Keratinocyte (primary cell): Measurements from ENCODE around the gene CHMP4B. TPM values are rescaled to one million over a fixed set of nuclear protein-coding genes. Genes with fewer than 3 reads are reported as not detected.

Source experiments
- DNase-seq: peaks from one replicate; pipeline ENCODE4 v3.0.0-alpha.2; 2011; ENCODE audit warnings: low read depth, missing footprints, low spot score
- FAIRE-seq: peaks from 2 replicates; lab custom pipeline; 2011; peaks lifted over from hg19 to GRCh38; lab: Jason Lieb, UNC
- H2AFZ ChIP-seq: 2 replicates; pipeline ENCODE4 v1.6.0; 2012; ENCODE audit warnings: low read length, control low read depth, inconsistent platforms; ENCODE audit not compliant: control insufficient read depth
- H3K27ac ChIP-seq: 2 replicates; pipeline ENCODE4 v1.5.1; 2011; ENCODE audit warnings: low read length; ENCODE audit not compliant: control insufficient read depth, insufficient read depth
- H3K27me3 ChIP-seq: 3 replicates; pipeline ENCODE4 v1.6.0; 2011; ENCODE audit warnings: low read length; ENCODE audit not compliant: control insufficient read depth, insufficient read depth; ENCODE audit errors: extremely low read depth
- H3K36me3 ChIP-seq, 2 experiments: 2 replicates in 1 of 2; 3 replicates in 1 of 2; pipeline ENCODE4 v1.5.1; 2011; ENCODE audit warnings: low read length in 2 of 2, mild to moderate bottlenecking in 1 of 2; ENCODE audit not compliant: control insufficient read depth in 2 of 2, insufficient read depth in 2 of 2; ENCODE audit errors: extremely low read depth in 1 of 2
- H3K4me1 ChIP-seq: 3 replicates; pipeline ENCODE4 v1.5.1; 2011; ENCODE audit warnings: low read length; ENCODE audit not compliant: control insufficient read depth, insufficient read depth; ENCODE audit errors: extremely low read depth
- H3K4me2 ChIP-seq: 3 replicates; pipeline ENCODE4 v1.6.0; 2011; ENCODE audit warnings: low read depth, low read length; ENCODE audit not compliant: control insufficient read depth, insufficient read depth; ENCODE audit errors: extremely low read depth
- H3K4me3 ChIP-seq, 3 experiments: fragments of 200-600 bp in 1 of 3; sonication (generic) in 1 of 3; 2 replicates in 2 of 3; 3 replicates in 1 of 3; pipeline ENCODE4 v1.5.1; 2011 to 2016; ENCODE audit warnings: low read length in 3 of 3, mild to moderate bottlenecking in 3 of 3, control low read depth in 2 of 3, inconsistent platforms in 1 of 3, low read depth in 1 of 3, mixed read lengths in 1 of 3, mixed run types in 1 of 3, moderate library complexity in 1 of 3; ENCODE audit not compliant: control insufficient read depth in 2 of 3, insufficient read depth in 2 of 3; ENCODE audit errors: extremely low read depth in 1 of 3
- H3K79me2 ChIP-seq: 2 replicates; pipeline ENCODE4 v1.6.0; 2012; ENCODE audit warnings: low read length; ENCODE audit not compliant: control insufficient read depth, insufficient read depth
- H3K9ac ChIP-seq: 3 replicates; pipeline ENCODE4 v1.6.0; 2011; ENCODE audit warnings: low read length; ENCODE audit not compliant: control insufficient read depth, insufficient read depth; ENCODE audit errors: extremely low read depth
- H3K9me1 ChIP-seq: 3 replicates; pipeline ENCODE4 v1.6.0; 2011; ENCODE audit warnings: low read length; ENCODE audit not compliant: control insufficient read depth, insufficient read depth; ENCODE audit errors: extremely low read depth
- H3K9me3 ChIP-seq: 2 replicates; pipeline ENCODE4 v1.5.1; 2012; ENCODE audit warnings: low read depth, low read length; ENCODE audit not compliant: control insufficient read depth
- H4K20me1 ChIP-seq: 3 replicates; pipeline ENCODE4 v1.6.0; 2011; ENCODE audit warnings: low read length; ENCODE audit not compliant: control insufficient read depth, insufficient read depth; ENCODE audit errors: extremely low read depth
- EZH2 ChIP-seq: IDR thresholded peaks from one replicate; pipeline ENCODE4 v1.6.1; 2012; ENCODE audit warnings: inconsistent platforms, mild to moderate bottlenecking, low read length, moderate library complexity
- dilution Hi-C: fragments of 300-500 bp; cut with MboI; formaldehyde crosslinking; loops from one replicate; pipeline ENCODE4 v1.7.0; 2020; ENCODE audit warnings: low sequenced_read_pairs; ENCODE audit not compliant: extremely low pct_ligation_motif_present
- polyA plus RNA-seq, 5 experiments: library from polyadenylated mRNA; depleted of rRNA in 3 of 5; stranded (reverse) in 3 of 5; stranded (forward) in 1 of 5; unstranded in 1 of 5; fragments of >200 nt; gene quantifications; 1 replicate in 1 of 5; 2 replicates in 3 of 5; 3 replicates in 1 of 5; pipeline versions ENCODE4 v1.2.1 to v1.2.3, GENCODE V29; 2011 to 2012; ENCODE audit warnings: missing spikeins in 2 of 5, low read depth in 1 of 5, low replicate concordance in 1 of 5
- TF ChIP-seq, protein P1 (sequence below), 3 experiments: IDR thresholded peaks in 1 of 3; conservative IDR thresholded peaks in 1 of 3; optimal IDR thresholded peaks in 1 of 3; 2 replicates in 2 of 3; 3 replicates in 1 of 3; pipeline versions ENCODE3 to v1.5.1; 2011; ENCODE audit warnings: low read length in 3 of 3, mild to moderate bottlenecking in 3 of 3, moderate library complexity in 2 of 3, control low read depth in 1 of 3, inconsistent platforms in 1 of 3; ENCODE audit not compliant: insufficient read depth in 2 of 3; ENCODE audit errors: extremely low read depth in 1 of 3

CHMP4B gene
- polyA plus RNA-seq, 1 donor (not counting 4 experiments of a cell fraction or from before 2014, with no cell fraction given): 72.2 TPM

DNA sequence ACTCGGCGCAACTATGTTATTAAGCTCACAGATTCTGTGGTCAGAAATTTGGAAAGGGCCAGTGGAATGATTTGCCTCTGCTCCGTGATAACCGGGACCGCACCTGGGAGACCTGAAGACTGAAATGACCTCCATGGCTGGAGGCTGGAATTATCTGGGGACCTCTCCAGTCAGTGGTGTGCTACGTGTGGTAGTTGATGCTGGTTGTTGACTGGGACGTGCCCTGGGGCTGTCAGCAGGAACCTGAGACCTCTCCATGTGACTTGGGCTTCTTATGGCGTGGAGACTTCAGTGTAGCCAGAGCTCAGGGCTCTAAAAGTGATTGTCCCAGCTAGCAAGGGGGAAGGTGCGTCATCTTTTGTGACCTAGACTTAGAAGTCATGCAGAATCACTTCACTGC is 50.3 kb downstream of the CHMP4B start:
- DNase-seq (no peak), FAIRE-seq (no peak)
- TF ChIP-seq, protein P1, sequence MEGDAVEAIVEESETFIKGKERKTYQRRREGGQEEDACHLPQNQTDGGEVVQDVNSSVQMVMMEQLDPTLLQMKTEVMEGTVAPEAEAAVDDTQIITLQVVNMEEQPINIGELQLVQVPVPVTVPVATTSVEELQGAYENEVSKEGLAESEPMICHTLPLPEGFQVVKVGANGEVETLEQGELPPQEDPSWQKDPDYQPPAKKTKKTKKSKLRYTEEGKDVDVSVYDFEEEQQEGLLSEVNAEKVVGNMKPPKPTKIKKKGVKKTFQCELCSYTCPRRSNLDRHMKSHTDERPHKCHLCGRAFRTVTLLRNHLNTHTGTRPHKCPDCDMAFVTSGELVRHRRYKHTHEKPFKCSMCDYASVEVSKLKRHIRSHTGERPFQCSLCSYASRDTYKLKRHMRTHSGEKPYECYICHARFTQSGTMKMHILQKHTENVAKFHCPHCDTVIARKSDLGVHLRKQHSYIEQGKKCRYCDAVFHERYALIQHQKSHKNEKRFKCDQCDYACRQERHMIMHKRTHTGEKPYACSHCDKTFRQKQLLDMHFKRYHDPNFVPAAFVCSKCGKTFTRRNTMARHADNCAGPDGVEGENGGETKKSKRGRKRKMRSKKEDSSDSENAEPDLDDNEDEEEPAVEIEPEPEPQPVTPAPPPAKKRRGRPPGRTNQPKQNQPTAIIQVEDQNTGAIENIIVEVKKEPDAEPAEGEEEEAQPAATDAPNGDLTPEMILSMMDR (optimal IDR thresholded peaks at IDR 0.05 in 1 of 3, IDR thresholded peaks at IDR 0.05 in 1 of 3, conservative IDR thresholded peaks at IDR 0.05 in 1 of 3; ENCODE audit: extremely low read depth in 1 of 3, insufficient read depth in 2 of 3, low read length in 3 of 3): no peak
- TF ChIP-seq EZH2: no peak
- no peak overlapping the region for H3K4me3 ChIP-seq
- H3K4me1 ChIP-seq: no peaks in the 10 kb centered on the region
- peaks cover under 1% of the 10 kb centered on the region for H4K20me1 ChIP-seq
- no peak overlapping the region for H3K27ac ChIP-seq
- H3K27me3 ChIP-seq: no peaks in the 10 kb centered on the region
- no peak overlapping the region for H2AFZ ChIP-seq
- H3K79me2 ChIP-seq: no peaks in the 10 kb centered on the region
- no peaks in the 10 kb centered on the region for H3K9me1 ChIP-seq
- no peak overlapping the region for H3K9ac ChIP-seq
- H3K36me3 ChIP-seq: peaks cover 0 to 6% of the 10 kb centered on the region in 2 experiments
- no peaks in the 10 kb centered on the region for H3K9me3 ChIP-seq
- dilution Hi-C loops: no loop called here
- H3K4me2 ChIP-seq: no peak overlapping the region

DNA sequence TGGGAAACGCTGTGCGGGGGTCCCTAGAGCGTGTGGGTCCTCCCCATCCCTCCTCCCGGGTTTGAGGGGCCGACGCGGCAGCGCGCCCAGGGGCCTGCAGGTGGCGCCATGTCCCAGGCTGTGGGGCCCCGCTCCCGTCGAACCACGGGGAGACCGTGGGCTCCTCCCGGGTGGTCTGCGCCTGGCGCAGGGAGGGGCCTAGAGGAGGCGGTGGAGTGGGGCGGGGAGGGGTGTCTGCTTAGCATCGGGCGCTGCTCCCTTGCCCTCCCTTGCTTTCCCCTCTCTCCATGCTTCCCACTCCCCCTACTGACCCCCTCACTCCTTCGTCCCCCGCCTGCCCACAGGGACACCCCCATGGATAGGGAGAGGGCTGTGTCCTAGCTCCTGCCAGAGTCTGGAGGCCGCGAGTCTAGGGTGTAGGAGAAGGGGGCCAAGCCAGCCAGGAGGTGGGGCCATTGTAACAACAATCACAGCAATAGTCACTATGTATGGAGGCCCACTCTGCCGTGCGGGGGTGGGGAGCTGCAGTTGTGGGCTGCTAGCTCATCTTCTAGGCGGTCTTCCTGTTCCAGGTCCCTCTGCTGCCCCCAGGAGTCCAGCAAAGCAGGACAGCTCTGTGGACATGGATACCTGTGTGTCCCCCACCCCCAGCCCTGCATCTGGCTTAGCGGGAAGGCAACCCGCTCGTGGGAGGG is 51.7 kb downstream of the CHMP4B start:
- Histone ChIP-seq H3K4me2 (no peak overlapping the region), H3K9me3 (no peaks in the 10 kb centered on the region), H3K36me3 (peaks cover 0 to 2% of the 10 kb centered on the region in 2 experiments), H3K79me2 (no peaks in the 10 kb centered on the region), H3K4me3 (no peak overlapping the region), H3K4me1 (no peaks in the 10 kb centered on the region), H3K27me3 (peaks cover under 1% of the 10 kb centered on the region), H3K9me1 (no peaks in the 10 kb centered on the region), H2AFZ (no peak overlapping the region), H3K9ac (no peak overlapping the region), H3K27ac (no peak overlapping the region), H4K20me1 (no peaks in the 10 kb centered on the region)
- dilution Hi-C loops: no loop called here
- no peak for FAIRE-seq
- TF ChIP-seq EZH2: no peak
- TF ChIP-seq, protein P1 (optimal IDR thresholded peaks at IDR 0.05 in 1 of 3, IDR thresholded peaks at IDR 0.05 in 1 of 3, conservative IDR thresholded peaks at IDR 0.05 in 1 of 3; ENCODE audit: extremely low read depth in 1 of 3, insufficient read depth in 2 of 3, low read length in 3 of 3): peak; percentile 51 to 80 (median 79)
- no peak for DNase-seq
